Activated naive CD8-positive, alpha-beta T cell treated with anti-CD3 and anti-CD28 coated beads for 36 hours (primary cell): ENCODE results near the gene SNTG2. TPM values are rescaled to one million over a fixed set of nuclear protein-coding genes. Genes with fewer than 3 reads are reported as not detected.
"Not testable (repeated sequence)": the region's sequence is repeated elsewhere in the genome, so short reads cannot be mapped to it uniquely, and the experiment has no call there.

ENCODE experiments used
- DNase-seq: peaks from one replicate; pipeline ENCODE4 v3.0.0; 2021
- H3K27ac Mint-ChIP-seq: one replicate; pipeline ENCODE4 v1.8.0; 2022; ENCODE audit warnings: mild to moderate bottlenecking, moderate library complexity, mixed read lengths
- H3K27me3 Mint-ChIP-seq: one replicate; pipeline ENCODE4 v1.8.0; 2022; ENCODE audit warnings: mild to moderate bottlenecking, mixed read lengths
- H3K36me3 Mint-ChIP-seq: one replicate; pipeline ENCODE4 v1.8.0; 2021; ENCODE audit warnings: mild to moderate bottlenecking, mixed read lengths
- H3K4me1 Mint-ChIP-seq: one replicate; pipeline ENCODE4 v1.8.0; 2021; ENCODE audit warnings: mixed read lengths
- H3K4me3 Mint-ChIP-seq: one replicate; pipeline ENCODE4 v1.8.0; 2022; ENCODE audit warnings: mild to moderate bottlenecking, moderate library complexity, mixed read lengths
- H3K9me3 Mint-ChIP-seq: one replicate; pipeline ENCODE4 v1.8.0; 2022; ENCODE audit warnings: mixed read lengths
- total RNA-seq, 2 experiments: library from RNA; stranded (reverse); gene quantifications; one replicate each; pipeline ENCODE4 v1.2.3, GENCODE V29; 2021

SNTG2 gene
- total RNA-seq, 2 experiments from 2014 or later: 3.6 to 3.8 TPM

GRCh38 chr2:1381644-1382043 is 431.0 kb downstream of the SNTG2 start:
- H3K27me3 Mint-ChIP-seq: peaks cover 4% of the 10 kb centered on the region
- H3K4me1 Mint-ChIP-seq: no peaks in the 10 kb centered on the region
- DNase-seq: no peak
- no peak overlapping the region for H3K4me3 Mint-ChIP-seq
- no peak overlapping the region for H3K27ac Mint-ChIP-seq
- peaks cover 6% of the 10 kb centered on the region for H3K9me3 Mint-ChIP-seq
- no peaks in the 10 kb centered on the region for H3K36me3 Mint-ChIP-seq

- not testable (repeated sequence) for H3K27me3 Mint-ChIP-seq, H3K27ac Mint-ChIP-seq, H3K36me3 Mint-ChIP-seq, H3K4me1 Mint-ChIP-seq, DNase-seq, H3K4me3 Mint-ChIP-seq
- peaks cover 11% of the 10 kb centered on the region for H3K9me3 Mint-ChIP-seq
Measured at GRCh38 chr2:1387954-1388725, 437.5 kb downstream of the SNTG2 start.

GRCh38 chr2:1390118-1390517 is 439.5 kb downstream of the SNTG2 start:
- not testable (repeated sequence) for H3K27ac Mint-ChIP-seq, H3K9me3 Mint-ChIP-seq, H3K36me3 Mint-ChIP-seq, DNase-seq, H3K4me1 Mint-ChIP-seq, H3K27me3 Mint-ChIP-seq, H3K4me3 Mint-ChIP-seq

- Mint-ChIP-seq H3K27me3 (no peaks in the 10 kb centered on the region), H3K27ac (no peak overlapping the region), H3K36me3 (no peaks in the 10 kb centered on the region), H3K4me3 (no peak overlapping the region), H3K4me1 (peaks cover 4% of the 10 kb centered on the region), H3K9me3 (peaks cover 2% of the 10 kb centered on the region)
- no peak for DNase-seq
Measured at GRCh38 chr2:1393321-1393720, 442.7 kb downstream of the SNTG2 start.

GRCh38 chr2:1394709-1395408 is 444.2 kb downstream of the SNTG2 start:
- H3K4me3 Mint-ChIP-seq: no peak overlapping the region
- H3K27ac Mint-ChIP-seq: no peak overlapping the region
- peaks cover under 1% of the 10 kb centered on the region for H3K4me1 Mint-ChIP-seq
- H3K36me3 Mint-ChIP-seq: no peaks in the 10 kb centered on the region
- DNase-seq: no peak
- peaks cover 2% of the 10 kb centered on the region for H3K9me3 Mint-ChIP-seq
- no peaks in the 10 kb centered on the region for H3K27me3 Mint-ChIP-seq

- H3K4me3 Mint-ChIP-seq: no peak overlapping the region
Measured at GRCh38 chr2:1397350-1397749, 446.7 kb downstream of the SNTG2 start.

GRCh38 chr2:1398191-1398590 is 447.5 kb downstream of the SNTG2 start:
- no peak overlapping the region for H3K27ac Mint-ChIP-seq
- H3K4me1 Mint-ChIP-seq: peaks cover 2% of the 10 kb centered on the region
- H3K9me3 Mint-ChIP-seq: no peaks in the 10 kb centered on the region
- H3K36me3 Mint-ChIP-seq: no peaks in the 10 kb centered on the region
- DNase-seq: no peak
- no peaks in the 10 kb centered on the region for H3K27me3 Mint-ChIP-seq
- no peak overlapping the region for H3K4me3 Mint-ChIP-seq

More at GRCh38 chr2:1397350-1397749, 446.7 kb downstream of the SNTG2 start:
- H3K9me3 Mint-ChIP-seq: no peaks in the 10 kb centered on the region
- DNase-seq: no peak
- H3K27ac Mint-ChIP-seq: no peak overlapping the region
- no peaks in the 10 kb centered on the region for H3K27me3 Mint-ChIP-seq
- H3K36me3 Mint-ChIP-seq: no peaks in the 10 kb centered on the region
- H3K4me1 Mint-ChIP-seq: peaks cover 2% of the 10 kb centered on the region

- H3K36me3 Mint-ChIP-seq: no peaks in the 10 kb centered on the region
- H3K4me1 Mint-ChIP-seq: peaks cover 2% of the 10 kb centered on the region
Measured at GRCh38 chr2:1400943-1401735, 450.5 kb downstream of the SNTG2 start.

GRCh38 chr2:1402064-1402463 is 451.4 kb downstream of the SNTG2 start:
- Mint-ChIP-seq H3K4me1 (peaks cover 2% of the 10 kb centered on the region), H3K4me3 (no peak overlapping the region), H3K27me3 (no peaks in the 10 kb centered on the region), H3K36me3 (no peaks in the 10 kb centered on the region), H3K27ac (no peak overlapping the region), H3K9me3 (no peaks in the 10 kb centered on the region)
- DNase-seq: no peak

More at GRCh38 chr2:1400943-1401735, 450.5 kb downstream of the SNTG2 start:
- Mint-ChIP-seq H3K9me3 (no peaks in the 10 kb centered on the region), H3K4me3 (no peak overlapping the region), H3K27ac (no peak overlapping the region), H3K27me3 (no peaks in the 10 kb centered on the region)
- no peak for DNase-seq

- no peak for DNase-seq
- peaks cover 2% of the 10 kb centered on the region for H3K4me1 Mint-ChIP-seq
- H3K27me3 Mint-ChIP-seq: no peaks in the 10 kb centered on the region
- H3K36me3 Mint-ChIP-seq: no peaks in the 10 kb centered on the region
- no peak overlapping the region for H3K27ac Mint-ChIP-seq
- no peak overlapping the region for H3K4me3 Mint-ChIP-seq
- H3K9me3 Mint-ChIP-seq: no peaks in the 10 kb centered on the region
Measured at GRCh38 chr2:1403565-1403964, 452.9 kb downstream of the SNTG2 start.

GRCh38 chr2:1405124-1405523 is 454.5 kb downstream of the SNTG2 start:
- Mint-ChIP-seq H3K27me3 (no peaks in the 10 kb centered on the region), H3K4me1 (no peaks in the 10 kb centered on the region), H3K27ac (no peak overlapping the region)

GRCh38 chr2:1405967-1406366 is 455.3 kb downstream of the SNTG2 start:
- H3K27ac Mint-ChIP-seq: no peak overlapping the region
- H3K4me1 Mint-ChIP-seq: no peaks in the 10 kb centered on the region
- no peaks in the 10 kb centered on the region for H3K27me3 Mint-ChIP-seq
- no peaks in the 10 kb centered on the region for H3K9me3 Mint-ChIP-seq
- H3K4me3 Mint-ChIP-seq: no peak overlapping the region
- DNase-seq: no peak
- H3K36me3 Mint-ChIP-seq: no peaks in the 10 kb centered on the region

More at GRCh38 chr2:1405124-1405523, 454.5 kb downstream of the SNTG2 start:
- H3K36me3 Mint-ChIP-seq: no peaks in the 10 kb centered on the region
- no peaks in the 10 kb centered on the region for H3K9me3 Mint-ChIP-seq
- DNase-seq: no peak
- no peak overlapping the region for H3K4me3 Mint-ChIP-seq

GRCh38 chr2:1406434-1406833 is 455.8 kb downstream of the SNTG2 start:
- Mint-ChIP-seq H3K27ac (no peak overlapping the region), H3K4me1 (no peaks in the 10 kb centered on the region), H3K36me3 (no peaks in the 10 kb centered on the region), H3K4me3 (no peak overlapping the region), H3K9me3 (no peaks in the 10 kb centered on the region), H3K27me3 (no peaks in the 10 kb centered on the region)
- no peak for DNase-seq

GRCh38 chr2:1407950-1408675 is 457.5 kb downstream of the SNTG2 start:
- DNase-seq: no peak
- Mint-ChIP-seq H3K4me1 (no peaks in the 10 kb centered on the region), H3K9me3 (no peaks in the 10 kb centered on the region), H3K4me3 (no peak overlapping the region), H3K36me3 (no peaks in the 10 kb centered on the region), H3K27me3 (no peaks in the 10 kb centered on the region), H3K27ac (no peak overlapping the region)
